Ishikawa (cell line): ENCODE results near the gene KIAA0408.

Source experiments
- CEBPB ChIP-seq: IDR thresholded peaks from 2 replicates; pipeline ENCODE4 v1.6.1; 2012
- EGR1 ChIP-seq: IDR thresholded peaks from 2 replicates; pipeline ENCODE4 v1.6.1; 2012
- EP300 ChIP-seq: IDR thresholded peaks from 2 replicates; pipeline ENCODE4 v1.6.1; 2012; ENCODE audit warnings: borderline replicate concordance
- RAD21 ChIP-seq: IDR thresholded peaks from 2 replicates; pipeline ENCODE4 v1.6.1; 2012; ENCODE audit warnings: low read depth
- TAF1 ChIP-seq: IDR thresholded peaks from 2 replicates; pipeline ENCODE4 v1.6.1; 2012; ENCODE audit warnings: low read depth, mild to moderate bottlenecking
- TCF12 ChIP-seq: IDR thresholded peaks from 2 replicates; pipeline ENCODE4 v1.6.1; 2012; ENCODE audit warnings: low read depth
- TEAD4 ChIP-seq: IDR thresholded peaks from 2 replicates; pipeline ENCODE4 v1.6.1; 2012
- YY1 ChIP-seq: IDR thresholded peaks from 2 replicates; pipeline ENCODE4 v1.6.1; 2012; ENCODE audit warnings: low read depth
- ZBTB7A ChIP-seq: IDR thresholded peaks from 2 replicates; pipeline ENCODE4 v1.6.1; 2012; ENCODE audit warnings: low read depth
- TF ChIP-seq, protein P1 (sequence below): IDR thresholded peaks from 2 replicates; pipeline ENCODE4 v1.6.1; 2012; ENCODE audit warnings: low read depth, mild to moderate bottlenecking
- TF ChIP-seq, protein P2 (sequence below): IDR thresholded peaks from 2 replicates; pipeline ENCODE4 v1.6.1; 2012

DNA sequence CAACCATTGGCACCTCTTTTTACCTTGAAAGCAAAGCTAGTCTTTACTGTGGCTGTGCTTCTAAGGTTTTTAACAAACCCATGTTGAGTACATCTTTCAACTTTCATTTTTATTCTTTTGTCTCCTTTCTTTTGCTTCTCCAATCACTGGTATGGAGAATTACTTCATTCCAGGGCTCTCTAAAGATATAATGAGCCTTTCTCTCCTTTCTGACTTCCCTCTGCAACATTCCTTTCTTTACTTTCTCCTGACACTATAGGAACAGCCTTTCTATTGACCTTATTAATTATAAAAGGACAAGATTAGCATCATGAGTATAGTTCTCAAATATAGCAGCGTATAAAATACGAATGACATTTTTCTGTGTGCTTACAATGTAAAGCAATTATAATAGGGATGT, 23.1 kb upstream of the KIAA0408 start:
- TF ChIP-seq ZBTB7A: no peak
- no peak for TF ChIP-seq YY1
- no peak for TF ChIP-seq TEAD4
- no peak for TF ChIP-seq EP300
- TF ChIP-seq TCF12: no peak
- no peak for TF ChIP-seq TAF1
- no peak for TF ChIP-seq CEBPB
- TF ChIP-seq, protein P1, sequence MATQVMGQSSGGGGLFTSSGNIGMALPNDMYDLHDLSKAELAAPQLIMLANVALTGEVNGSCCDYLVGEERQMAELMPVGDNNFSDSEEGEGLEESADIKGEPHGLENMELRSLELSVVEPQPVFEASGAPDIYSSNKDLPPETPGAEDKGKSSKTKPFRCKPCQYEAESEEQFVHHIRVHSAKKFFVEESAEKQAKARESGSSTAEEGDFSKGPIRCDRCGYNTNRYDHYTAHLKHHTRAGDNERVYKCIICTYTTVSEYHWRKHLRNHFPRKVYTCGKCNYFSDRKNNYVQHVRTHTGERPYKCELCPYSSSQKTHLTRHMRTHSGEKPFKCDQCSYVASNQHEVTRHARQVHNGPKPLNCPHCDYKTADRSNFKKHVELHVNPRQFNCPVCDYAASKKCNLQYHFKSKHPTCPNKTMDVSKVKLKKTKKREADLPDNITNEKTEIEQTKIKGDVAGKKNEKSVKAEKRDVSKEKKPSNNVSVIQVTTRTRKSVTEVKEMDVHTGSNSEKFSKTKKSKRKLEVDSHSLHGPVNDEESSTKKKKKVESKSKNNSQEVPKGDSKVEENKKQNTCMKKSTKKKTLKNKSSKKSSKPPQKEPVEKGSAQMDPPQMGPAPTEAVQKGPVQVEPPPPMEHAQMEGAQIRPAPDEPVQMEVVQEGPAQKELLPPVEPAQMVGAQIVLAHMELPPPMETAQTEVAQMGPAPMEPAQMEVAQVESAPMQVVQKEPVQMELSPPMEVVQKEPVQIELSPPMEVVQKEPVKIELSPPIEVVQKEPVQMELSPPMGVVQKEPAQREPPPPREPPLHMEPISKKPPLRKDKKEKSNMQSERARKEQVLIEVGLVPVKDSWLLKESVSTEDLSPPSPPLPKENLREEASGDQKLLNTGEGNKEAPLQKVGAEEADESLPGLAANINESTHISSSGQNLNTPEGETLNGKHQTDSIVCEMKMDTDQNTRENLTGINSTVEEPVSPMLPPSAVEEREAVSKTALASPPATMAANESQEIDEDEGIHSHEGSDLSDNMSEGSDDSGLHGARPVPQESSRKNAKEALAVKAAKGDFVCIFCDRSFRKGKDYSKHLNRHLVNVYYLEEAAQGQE: no peak
- TF ChIP-seq RAD21: no peak
- no peak for TF ChIP-seq EGR1
- TF ChIP-seq, protein P2, sequence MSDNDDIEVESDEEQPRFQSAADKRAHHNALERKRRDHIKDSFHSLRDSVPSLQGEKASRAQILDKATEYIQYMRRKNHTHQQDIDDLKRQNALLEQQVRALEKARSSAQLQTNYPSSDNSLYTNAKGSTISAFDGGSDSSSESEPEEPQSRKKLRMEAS: no peak
